Myocyte (in vitro differentiated cells): Measurements from ENCODE around the gene PRKAR1A. TPM values are rescaled to one million over a fixed set of nuclear protein-coding genes. Genes with fewer than 3 reads are reported as not detected.
"Not testable (repeated sequence)": the region's sequence is repeated elsewhere in the genome, so short reads cannot be mapped to it uniquely, and the experiment has no call there.

ENCODE experiments used
- DNase-seq: peaks from one replicate; pipeline ENCODE4 v3.0.0-alpha.2; 2012; ENCODE audit warnings: low read depth
- total RNA-seq: library from RNA; depleted of rRNA; stranded (reverse); fragments of >200 nt; gene quantifications from 2 replicates; pipeline ENCODE4 v1.2.3, GENCODE V29; 2014

The PRKAR1A gene
- total RNA-seq, 1 donor from 2014 or later = 567 TPM

DNA sequence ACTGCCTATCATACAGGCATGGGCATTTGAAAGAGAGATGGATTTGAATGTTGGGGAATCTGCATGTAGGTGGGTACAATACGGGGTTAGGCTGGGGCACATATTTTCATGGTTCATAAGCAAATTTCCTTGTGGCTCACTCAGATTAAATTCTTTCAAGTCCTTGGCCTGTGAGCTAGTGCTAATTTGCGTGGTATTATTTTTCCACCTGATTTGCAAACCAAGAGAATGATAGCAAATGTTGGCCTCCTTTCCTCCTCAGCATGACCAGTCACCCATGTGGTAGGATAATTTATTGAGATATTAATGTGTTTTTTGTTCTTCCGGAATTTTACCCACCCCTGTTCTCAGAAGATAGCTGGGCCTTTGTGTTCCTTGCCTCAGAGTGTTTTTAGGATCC lies 66.0 kb downstream of the PRKAR1A start:
- DNase-seq = no peak

DNA sequence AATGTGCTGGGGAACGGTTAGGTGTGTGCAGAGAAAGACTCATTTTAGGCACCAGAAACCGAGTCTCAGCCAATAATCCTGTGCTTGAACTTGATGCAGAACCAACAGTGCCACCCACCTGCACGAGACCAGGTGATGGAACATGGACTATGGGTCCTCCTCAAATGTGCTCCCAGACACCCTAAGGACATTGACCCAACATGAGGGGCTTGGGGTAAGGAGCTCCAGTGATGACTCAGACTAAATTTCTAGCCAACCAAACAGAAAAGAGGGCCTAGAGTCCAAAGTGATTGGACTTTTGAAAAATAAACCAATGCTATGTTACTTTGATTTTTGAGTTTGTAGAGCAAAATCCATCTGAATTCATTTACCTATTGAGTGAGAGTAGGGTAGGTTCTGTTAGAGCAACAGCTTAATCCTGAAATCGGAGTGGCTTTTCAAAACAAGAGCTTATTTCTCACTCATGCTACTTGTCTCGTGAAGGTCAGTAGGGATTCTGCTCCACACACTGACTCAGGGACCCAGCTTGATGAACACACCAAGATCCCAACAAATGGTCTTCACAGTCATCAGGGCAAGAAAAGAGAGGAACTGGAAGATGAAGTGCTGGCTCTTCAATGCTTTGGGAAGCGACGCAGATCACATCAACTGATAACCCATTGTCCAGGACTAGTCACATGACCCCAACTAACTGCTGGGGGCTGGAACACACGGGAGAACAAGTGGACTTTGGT lies 67.1 kb downstream of the PRKAR1A start:
- DNase-seq = no peak

DNA sequence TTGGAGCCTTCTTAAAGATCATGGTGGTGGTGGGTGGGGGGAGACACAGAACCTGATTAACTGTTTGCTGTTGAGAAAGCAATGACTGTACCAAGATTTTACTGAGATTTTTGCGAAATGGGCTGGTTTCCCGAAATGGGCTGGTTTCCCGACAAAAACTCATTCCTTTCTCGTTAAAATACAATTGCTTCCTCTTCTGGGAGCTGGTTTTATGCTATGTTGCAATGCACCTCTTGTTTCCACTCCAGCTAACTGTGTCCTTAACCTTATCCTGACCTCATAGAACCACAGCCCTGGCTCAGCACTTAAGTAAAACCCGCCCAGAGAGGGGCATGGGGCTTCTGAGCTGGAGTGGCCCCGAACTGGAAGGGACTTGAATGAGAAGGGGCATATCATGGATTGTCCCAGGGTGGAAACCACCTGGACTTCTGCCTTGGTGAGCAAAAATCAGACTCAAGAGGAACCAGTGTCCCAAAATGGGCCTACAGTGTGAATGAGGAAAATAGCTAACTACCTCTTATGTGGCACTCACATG lies 68.1 kb downstream of the PRKAR1A start:
- DNase-seq = no peak

DNA sequence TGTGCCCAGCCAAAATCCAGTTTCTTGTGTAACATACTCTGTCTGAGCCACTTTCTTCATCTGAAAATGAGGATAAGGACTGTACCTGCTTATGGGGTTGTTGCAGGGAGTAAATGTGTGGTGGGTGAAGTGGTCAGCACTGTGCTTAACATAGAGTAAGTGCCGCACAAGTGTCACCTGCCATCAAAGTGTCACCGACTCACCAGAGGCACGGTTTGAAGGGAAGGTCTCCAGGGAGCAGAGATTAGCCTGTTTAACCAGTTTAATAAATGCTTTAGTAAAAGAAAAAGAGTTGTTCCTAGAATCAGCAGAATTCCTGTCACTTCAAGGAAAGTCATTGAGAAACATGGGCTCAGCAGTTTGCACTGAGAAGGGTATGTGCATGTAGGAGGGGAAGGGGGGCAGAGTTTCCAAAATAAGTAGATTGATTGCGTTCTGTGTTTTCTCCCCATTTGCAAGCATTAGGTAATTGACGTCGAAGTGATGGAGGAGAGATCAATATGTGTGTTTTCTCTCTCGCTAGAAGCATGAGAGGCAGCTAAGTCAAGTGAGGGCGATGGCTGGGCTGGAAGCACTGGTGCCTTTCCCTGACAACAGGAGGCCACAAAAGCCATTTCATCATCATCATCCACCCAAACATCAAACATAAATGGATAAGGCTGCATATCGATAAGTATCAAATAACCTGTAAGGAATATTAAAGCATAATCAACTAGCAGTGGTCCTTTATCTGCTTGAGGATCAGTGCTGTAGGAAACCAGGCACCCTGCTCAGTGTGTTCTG lies 69.8 kb downstream of the PRKAR1A start:
- DNase-seq = no peak

DNA sequence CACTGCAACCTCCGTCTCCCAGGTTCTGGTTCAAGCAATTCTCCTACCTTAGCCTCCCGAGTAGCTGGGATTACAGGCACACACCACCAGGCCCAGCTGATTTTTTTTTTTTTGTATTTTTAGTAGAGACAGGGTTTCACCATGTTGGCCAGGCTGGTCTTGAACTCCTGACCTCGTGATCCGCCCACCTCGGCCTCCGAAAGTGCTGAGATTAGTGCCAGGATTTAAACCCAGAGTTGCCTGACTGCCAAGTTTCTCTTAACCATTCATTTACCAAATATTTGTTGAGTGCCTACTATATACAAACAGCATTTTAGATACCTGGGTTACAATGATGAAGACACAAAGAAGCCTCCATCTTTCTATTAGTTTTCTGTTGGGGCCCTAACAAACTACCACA lies 70.6 kb downstream of the PRKAR1A start:
- not testable (repeated sequence) for DNase-seq

DNA sequence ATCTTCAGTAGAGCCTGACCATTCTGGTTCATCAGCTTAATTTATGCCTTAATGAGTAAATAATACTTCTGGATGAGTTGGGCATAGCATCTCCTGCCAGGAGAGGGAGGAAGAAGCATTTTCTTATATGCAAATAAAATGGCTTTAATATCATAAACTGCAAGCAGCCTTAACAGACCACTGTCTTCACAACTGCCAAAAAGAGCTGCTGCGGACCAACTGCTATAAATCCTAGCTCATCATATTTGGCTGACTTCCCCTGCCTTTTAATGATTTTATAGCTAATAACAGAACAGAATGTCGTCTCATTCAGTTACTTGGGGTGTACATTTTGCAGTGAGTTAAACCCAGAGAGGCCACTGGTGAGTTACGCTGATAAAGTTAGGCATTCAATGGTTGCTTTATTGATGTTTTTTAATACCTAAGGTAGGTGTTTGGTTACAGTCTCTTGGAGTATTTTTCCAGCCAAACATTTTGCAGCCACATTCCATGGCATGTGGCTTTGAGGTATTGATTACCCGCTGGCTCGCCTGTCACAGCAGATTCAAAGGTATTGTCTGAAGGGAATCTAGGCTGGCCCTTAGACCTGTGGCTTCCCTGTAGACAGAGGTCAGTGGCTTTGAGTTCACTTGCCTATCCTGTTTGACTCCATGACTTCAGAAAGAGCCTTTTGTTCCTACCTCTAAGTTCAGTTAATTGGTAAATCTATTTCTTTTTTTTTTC lies 72.5 kb downstream of the PRKAR1A start:
- DNase-seq = no peak

DNA sequence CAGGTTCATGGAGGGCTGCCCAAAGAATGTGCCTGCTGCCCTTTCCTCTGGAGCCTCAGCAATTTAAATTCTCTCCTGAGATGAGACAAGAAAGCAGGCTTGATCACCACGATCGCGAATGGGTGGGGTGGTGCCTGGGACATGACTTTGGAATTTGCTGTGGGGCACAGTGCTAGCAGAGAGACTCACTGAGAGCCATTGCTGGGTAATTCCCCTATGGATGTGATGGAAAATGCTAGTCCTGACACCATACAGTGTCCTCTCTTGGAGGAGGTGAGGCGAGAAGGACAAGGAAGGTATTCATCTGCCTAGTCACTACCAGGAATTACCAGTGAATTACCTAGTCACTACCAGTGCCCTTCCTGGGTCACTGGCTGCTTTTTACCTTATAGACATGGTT lies 73.4 kb downstream of the PRKAR1A start:
- DNase-seq = no peak

DNA sequence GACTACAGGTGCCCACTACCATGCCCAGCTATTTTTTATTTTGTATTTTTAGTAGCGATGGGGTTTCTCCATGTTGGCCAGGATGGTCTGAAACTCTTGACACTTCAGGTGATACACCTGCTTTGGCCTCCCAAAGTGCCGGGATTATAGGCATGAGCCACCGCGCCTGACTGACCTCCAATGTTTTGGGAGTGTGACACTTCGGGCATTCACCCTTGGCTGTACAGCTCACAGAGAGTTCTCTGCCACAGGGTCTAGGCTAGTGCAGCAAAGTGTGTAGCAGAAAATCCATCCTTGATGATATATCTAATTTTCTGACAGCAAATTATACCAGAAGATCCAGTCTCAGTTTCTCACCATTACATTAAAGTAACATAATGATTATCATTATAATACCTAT lies 74.8 kb downstream of the PRKAR1A start:
- no peak for DNase-seq

DNA sequence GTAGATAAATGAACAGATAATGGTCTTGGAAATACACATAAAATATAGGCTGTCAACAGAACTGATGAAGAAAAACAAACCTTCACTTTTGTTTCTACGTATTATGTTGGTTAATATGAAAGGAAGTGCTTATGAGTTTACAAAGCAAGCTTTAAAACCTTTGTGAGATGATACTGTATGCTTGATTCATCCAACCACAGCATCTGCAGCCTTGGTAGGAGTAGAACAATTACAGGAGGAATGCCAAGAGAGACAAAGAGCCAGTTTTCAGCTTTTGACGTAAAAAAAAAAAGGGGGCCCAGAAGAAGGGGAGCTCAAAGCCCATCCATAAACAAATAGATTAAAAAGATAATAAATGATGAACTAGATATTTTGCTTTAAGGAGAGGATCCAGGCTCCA lies 75.6 kb downstream of the PRKAR1A start:
- no peak for DNase-seq

DNA sequence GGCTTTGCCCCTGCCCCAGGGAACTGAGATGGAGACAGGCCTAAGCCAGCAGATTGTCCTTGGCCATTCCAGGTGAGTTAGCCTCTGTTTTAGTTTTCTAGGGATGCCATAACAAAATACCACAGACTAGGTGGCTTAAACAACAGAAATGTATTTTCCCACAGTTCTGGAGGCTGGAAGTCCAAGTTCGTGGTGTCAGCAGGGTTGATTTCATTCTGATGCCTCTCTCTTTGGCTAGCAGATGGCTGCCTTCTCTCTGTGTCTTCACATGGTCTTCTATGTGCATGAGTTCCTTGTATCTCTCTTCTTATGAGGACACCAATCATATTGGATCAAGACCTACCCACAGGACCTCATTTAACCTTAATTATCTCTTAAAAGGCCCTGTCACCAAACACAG lies 76.1 kb downstream of the PRKAR1A start:
- DNase-seq = no peak

DNA sequence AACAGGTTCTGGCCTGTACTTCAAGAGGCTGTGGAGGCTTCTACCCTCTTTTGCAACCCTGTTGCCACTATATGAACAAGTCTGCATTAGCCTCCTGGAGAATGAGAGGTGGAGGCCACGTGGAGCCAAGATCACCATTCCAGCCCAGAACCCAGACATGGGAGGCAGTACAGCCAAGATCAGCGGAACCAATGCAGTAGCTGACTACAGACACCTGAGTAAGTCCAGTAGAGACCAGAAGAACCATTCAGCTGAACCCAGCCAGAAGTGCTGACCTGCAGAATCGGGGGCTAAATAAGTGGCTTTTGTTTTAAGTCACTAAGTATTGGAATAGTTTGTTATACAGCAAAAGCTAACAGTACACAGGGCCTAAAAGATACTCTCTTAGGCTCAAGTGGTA lies 76.9 kb downstream of the PRKAR1A start:
- DNase-seq = no peak

DNA sequence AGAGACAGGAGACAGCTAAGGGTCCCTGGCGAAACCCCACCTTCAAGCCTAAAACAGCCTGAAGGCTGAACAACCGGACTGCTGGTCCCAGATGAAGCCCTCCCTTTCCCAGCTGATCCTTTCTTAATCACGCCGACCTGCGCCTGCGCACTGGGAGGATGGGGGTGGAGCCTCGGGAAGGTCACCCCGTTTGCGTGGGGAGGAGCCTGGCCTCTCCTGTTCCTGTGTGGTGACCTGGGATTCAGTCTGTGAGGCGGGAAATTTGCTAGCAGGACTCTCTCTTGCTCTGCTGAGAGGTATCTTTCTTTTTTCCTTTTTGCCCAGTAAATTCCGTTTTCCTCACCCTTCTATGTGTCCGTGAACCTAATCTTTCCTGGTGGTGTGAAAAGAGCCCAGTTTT lies 79.4 kb downstream of the PRKAR1A start:
- DNase-seq = no peak

DNA sequence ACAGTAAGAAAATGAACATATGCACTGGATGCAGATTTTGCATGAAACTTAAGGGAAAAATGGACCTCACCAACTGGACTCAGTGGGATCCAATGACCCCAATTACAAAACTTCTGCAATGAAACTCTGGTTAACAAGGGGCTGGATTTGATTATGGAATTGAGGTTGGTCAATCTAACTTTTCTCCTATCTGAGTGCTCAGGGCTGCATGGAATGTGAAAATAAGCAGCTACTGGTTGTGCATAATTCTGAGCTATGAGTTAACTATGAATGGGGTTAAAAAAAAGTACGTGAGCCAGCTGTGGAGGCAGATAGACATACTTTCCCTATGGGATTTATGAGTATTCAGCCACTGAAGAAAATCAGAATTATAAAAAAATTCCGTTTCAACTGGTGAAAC lies 79.8 kb downstream of the PRKAR1A start:
- DNase-seq = no peak

DNA sequence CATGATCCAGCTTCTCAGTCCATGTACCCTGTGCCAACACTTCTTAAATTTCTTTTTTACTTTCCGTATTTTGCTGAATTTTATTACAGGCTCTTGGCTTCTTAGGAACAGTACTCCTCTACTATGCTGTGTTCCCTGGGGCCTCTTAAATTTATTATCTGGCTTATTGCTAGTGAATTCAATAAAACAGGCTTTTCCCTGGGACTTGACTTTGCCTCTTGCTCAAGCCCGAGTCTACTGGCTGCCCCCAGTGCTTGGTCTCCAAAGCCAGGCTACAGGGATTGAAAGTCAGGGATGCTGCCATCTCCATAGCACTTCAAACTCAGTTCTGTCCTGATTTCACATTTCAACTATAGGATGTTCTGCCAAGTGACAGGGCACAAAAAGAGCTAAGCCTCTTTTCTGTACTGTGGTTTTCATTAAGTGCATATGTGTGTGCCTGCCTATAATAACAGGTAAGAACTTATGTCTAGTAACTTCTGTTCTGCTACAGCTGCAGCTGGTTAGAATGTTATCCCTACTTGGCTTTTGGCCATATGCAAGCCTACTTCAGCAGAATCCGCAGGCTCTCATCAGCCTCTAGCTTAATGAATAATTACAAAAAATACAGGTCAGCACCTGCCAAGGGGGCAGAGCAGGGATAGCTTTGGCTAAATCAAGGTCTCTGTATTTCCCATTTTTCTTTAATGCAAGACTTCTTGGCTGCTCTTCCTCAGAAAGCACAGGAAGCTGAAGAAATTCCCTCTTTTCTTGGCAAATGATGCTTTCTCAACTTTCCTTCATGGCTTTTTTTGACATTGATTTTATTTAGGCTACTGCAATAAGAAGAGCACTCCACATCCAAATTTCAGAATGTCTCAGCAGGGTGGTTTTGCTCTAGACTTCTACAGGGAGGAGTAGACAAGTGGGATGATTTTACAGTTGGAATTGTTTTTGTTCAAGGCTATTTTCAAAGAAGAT lies 80.7 kb downstream of the PRKAR1A start:
- peak; percentile 13 for DNase-seq

DNA sequence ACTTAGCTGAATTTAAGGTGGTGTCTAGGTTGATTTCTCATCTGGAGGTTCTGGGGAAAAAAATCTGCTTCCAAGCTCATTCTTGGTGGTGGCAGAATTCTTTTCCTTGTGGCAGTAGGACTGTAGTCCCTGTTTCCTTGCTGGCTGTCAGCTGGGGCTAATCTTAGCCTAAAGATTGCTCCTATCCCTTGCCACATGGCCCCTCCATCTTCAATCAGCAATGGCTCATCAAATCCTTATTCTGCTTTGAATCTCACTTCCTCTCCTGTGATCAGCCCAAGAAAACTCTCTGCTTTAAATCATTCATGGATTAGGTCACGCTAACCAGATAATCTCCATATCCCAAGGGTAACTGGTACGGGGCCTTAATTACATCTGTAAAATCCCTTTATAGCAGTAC lies 82.3 kb downstream of the PRKAR1A start:
- no peak for DNase-seq

DNA sequence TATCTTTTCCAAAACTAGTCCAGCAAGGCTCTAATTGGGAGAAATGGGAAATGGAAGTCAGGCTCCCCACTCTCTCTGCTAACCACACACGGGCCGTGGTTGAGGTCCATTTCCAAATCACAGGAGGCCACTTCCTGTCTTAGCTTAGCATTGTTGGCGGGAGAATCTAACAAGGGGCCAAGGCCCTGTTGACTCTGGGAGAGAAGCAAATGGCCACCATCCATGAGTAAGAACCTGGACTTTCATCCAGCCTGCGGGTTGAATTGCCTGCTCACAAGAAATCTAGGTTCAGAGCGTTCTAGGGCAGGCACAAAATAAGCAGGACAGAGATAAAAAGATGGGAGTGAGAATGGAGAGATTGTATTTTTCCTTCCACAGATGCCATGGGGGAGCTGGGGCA lies 83.3 kb downstream of the PRKAR1A start:
- peak; percentile 18 for DNase-seq

DNA sequence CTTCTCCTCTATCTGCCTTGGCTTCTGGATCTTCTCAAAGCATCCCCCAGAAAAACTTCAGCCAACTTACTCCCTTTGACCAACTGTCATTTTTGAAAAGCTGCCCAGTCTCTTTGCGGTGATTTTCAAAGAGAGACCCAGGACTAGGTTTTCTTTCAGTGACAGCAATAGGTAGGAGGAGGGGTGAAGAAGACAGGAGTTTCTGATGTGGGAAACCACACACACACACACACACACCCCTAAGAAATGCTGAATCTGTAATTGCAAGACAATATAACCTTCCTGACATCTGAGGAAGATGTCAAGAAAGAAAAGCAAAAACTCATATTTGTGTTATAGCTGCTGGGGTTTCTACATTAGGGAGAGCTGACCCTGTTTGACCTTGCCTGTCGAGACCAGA lies 83.8 kb downstream of the PRKAR1A start:
- peak; percentile 28 for DNase-seq

DNA sequence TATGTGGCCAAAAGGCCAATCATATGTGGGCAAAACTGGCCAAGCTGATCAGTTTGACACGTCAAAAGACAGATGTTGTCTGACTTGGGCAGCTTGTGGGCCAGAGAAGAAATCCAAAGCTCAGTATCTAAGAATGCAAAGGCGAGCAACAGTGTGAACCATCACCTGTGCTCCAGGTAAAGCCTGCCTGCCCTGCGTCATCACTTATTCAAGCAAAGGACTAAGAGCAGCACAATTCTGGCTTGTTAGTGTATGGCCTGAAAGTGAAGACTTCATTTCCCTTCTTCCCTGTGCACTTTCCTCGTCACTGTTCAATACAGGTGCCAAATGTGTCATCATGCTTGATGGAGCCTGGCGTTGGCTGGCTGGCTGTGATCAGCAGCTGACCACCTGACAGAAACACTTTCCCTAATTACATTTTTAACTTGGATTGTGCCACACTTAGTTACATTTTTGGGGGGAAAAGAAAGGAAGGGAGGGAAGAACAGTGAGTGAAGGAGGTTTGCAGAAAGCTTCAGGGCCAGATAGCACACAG lies 84.2 kb downstream of the PRKAR1A start:
- DNase-seq = no peak

DNA sequence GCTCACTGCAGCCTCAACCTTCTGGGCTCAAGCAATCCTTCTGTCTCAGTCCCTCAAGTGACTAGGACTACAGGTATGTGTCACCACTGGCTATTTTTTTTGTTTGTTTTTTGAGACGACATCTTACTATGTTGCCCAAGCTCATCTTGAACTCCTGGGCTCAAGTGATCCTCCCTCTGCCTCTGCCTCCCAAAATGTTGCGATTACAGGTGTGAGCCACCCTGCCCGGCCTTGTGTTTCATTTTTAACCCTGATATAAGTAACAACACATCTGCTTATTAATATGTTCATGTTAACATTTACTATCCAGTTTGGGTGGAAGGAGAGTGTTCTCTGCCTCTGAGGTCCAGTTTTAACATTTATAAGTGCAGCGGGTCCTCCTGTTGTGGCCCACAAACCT lies 85.8 kb downstream of the PRKAR1A start:
- no peak for DNase-seq

DNA sequence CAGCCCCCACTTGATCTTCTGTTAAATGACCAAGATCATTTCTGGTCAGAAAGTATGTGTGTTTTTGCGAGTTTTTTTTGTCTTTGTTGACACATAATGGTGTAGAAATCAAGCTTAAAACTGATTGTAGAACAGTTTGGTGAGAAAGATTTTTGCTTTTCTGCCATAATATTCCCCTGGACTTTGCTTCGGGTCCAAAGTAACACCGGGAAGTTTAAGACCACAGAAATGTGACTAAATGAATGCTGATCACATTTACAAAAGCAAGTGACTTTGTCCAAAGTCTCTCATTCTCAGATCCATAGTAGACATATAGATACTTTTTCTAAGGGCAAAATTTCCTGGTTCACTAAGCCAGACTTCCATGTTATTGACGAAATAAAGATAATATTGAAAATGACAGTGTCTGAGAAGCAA lies 86.3 kb downstream of the PRKAR1A start:
- no peak for DNase-seq

DNA sequence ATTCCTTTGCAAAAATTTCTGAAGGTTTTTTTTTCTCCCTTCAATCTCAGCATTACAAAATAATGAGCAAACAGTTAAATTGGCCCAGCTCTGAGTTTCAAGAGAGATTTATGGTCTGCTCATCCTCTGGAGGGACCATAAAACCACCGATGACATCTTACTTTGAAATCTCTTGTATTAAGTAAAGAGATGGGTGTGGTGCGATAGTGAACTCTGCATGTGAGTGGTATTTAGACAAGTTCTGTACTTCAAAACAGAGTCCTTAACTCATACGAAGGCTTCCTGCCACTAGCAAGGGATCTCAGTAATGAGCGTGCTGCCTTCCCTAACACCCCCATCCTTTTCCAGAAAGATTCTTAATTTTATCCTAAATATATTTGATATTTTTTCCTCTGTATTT lies 86.9 kb downstream of the PRKAR1A start:
- DNase-seq = no peak
